ENCODE data around the gene ODF4. TPM values are rescaled to one million over a fixed set of nuclear protein-coding genes. Genes with fewer than 3 reads are reported as not detected.

Gene ODF4
- total RNA-seq = not detected

- no peak for DNase-seq (ENCODE audit: low spot score)
These were observed at the start of gene ODF4 for GRCh38 chr17:8339540-8339939. Gene ODF4, plus strand, starts transcription at chr17:8339840. Its CDS starts 212 bp downstream, at chr17:8340052.

- DNase-seq (ENCODE audit: low spot score) = no peak
These were observed 49.6 kb upstream of the ODF4 start for GRCh38 chr17:8290043-8290442.

GRCh38 chr17:8292639-8293395 lies 46.8 kb upstream of the ODF4 start:
- DNase-seq (ENCODE audit: low spot score) = no peak

GRCh38 chr17:8294361-8294760 lies 45.3 kb upstream of the ODF4 start:
- no peak for DNase-seq (ENCODE audit: low spot score)

GRCh38 chr17:8294814-8295316 lies 44.8 kb upstream of the ODF4 start:
- no peak for DNase-seq (ENCODE audit: low spot score)

- DNase-seq (ENCODE audit: low spot score) = no peak
These were observed 39.4 kb upstream of the ODF4 start for GRCh38 chr17:8300226-8300625.

- peak; percentile 47 for DNase-seq (ENCODE audit: low spot score)
These were observed 38.9 kb upstream of the ODF4 start for GRCh38 chr17:8300627-8301242.

GRCh38 chr17:8310601-8311123 lies 29.0 kb upstream of the ODF4 start:
- no peak for DNase-seq (ENCODE audit: low spot score)

GRCh38 chr17:8311131-8311790 lies 28.4 kb upstream of the ODF4 start:
- no peak for DNase-seq (ENCODE audit: low spot score)

GRCh38 chr17:8312251-8312650 lies 27.4 kb upstream of the ODF4 start:
- no peak for DNase-seq (ENCODE audit: low spot score)

- no peak for DNase-seq (ENCODE audit: low spot score)
These were observed 26.7 kb upstream of the ODF4 start for GRCh38 chr17:8312726-8313600.

- no peak for DNase-seq (ENCODE audit: low spot score)
These were observed 24.6 kb upstream of the ODF4 start for GRCh38 chr17:8314797-8315763.

- DNase-seq (ENCODE audit: low spot score) = no peak
These were observed 23.8 kb upstream of the ODF4 start for GRCh38 chr17:8315764-8316217.

- DNase-seq (ENCODE audit: low spot score) = no peak
These were observed 21.4 kb upstream of the ODF4 start for GRCh38 chr17:8318010-8318935.

- no peak for DNase-seq (ENCODE audit: low spot score)
These were observed 19.4 kb upstream of the ODF4 start for GRCh38 chr17:8320262-8320661.

- no peak for DNase-seq (ENCODE audit: low spot score)
These were observed 18.6 kb upstream of the ODF4 start for GRCh38 chr17:8320990-8321389.

- DNase-seq (ENCODE audit: low spot score) = no peak
These were observed 17.6 kb upstream of the ODF4 start for GRCh38 chr17:8322061-8322460.

GRCh38 chr17:8324132-8324531 lies 15.5 kb upstream of the ODF4 start:
- no peak for DNase-seq (ENCODE audit: low spot score)

- DNase-seq (ENCODE audit: low spot score) = no peak
These were observed 14.7 kb upstream of the ODF4 start for GRCh38 chr17:8324923-8325322.
